Endothelial cell of umbilical vein (primary cell): Measurements from ENCODE around the gene RPS6KA4. TPM values are rescaled to one million over a fixed set of nuclear protein-coding genes. Genes with fewer than 3 reads are reported as not detected.

Experiments
- BruUV-seq: library from RNA; stranded (reverse); fragments of 400-500 nt; replicated peaks from 2 replicates; lab custom pipeline; 2021; lab: Mats Ljungman, UMichigan
- CTCF ChIA-PET: fragments of 300-600, 350-600 bp; sonication (Branson Sonifier 250); formaldehyde crosslinking; loops from one replicate; lab custom pipeline; 2021; ENCODE audit warnings: antibody characterized with exemption, inconsistent platforms; lab: Charles Lee
- POLR2A ChIA-PET: fragments of 300-600, 350-600 bp; sonication (Branson Sonifier 250); formaldehyde crosslinking; loops from one replicate; lab custom pipeline; 2021; ENCODE audit warnings: antibody characterized with exemption, inconsistent platforms; lab: Charles Lee
- DNase-seq: peaks from one replicate; pipeline ENCODE4 v3.0.0-alpha.2; 2011; ENCODE audit warnings: low read depth, low spot score
- FAIRE-seq: peaks from 2 replicates; lab custom pipeline; 2011; peaks lifted over from hg19 to GRCh38; lab: Jason Lieb, UNC
- H2AFZ ChIP-seq: 2 replicates; pipeline ENCODE4 v1.6.0; 2012; ENCODE audit warnings: low read depth, low read length, control low read depth, inconsistent platforms
- H3K27ac ChIP-seq: 2 replicates; pipeline ENCODE4 v1.5.1; 2011; ENCODE audit warnings: low read depth, mild to moderate bottlenecking, control low read depth, low read length, moderate library complexity; ENCODE audit not compliant: insufficient read depth
- H3K27me3 ChIP-seq, 2 experiments: 2 replicates each; pipeline versions ENCODE4 v1.6.0 to v1.6.1; 2011; ENCODE audit warnings: low read length in 2 of 2, mixed read lengths in 1 of 2; ENCODE audit not compliant: control insufficient read depth in 2 of 2, insufficient read depth in 2 of 2
- H3K36me3 ChIP-seq, 2 experiments: 2 replicates in 1 of 2; 3 replicates in 1 of 2; pipeline ENCODE4 v1.5.1; 2011; ENCODE audit warnings: low read length in 2 of 2, mild to moderate bottlenecking in 1 of 2, moderate library complexity in 1 of 2; ENCODE audit not compliant: control insufficient read depth in 2 of 2, insufficient read depth in 2 of 2; ENCODE audit errors: extremely low read depth in 1 of 2
- H3K4me1 ChIP-seq: 3 replicates; pipeline ENCODE4 v1.5.1; 2011; ENCODE audit warnings: mild to moderate bottlenecking, low read length; ENCODE audit not compliant: control insufficient read depth, insufficient read depth; ENCODE audit errors: extremely low read depth
- H3K4me2 ChIP-seq: 2 replicates; pipeline ENCODE4 v1.6.1; 2011; ENCODE audit warnings: low read length, control low read depth, mixed read lengths; ENCODE audit not compliant: insufficient read depth
- H3K4me3 ChIP-seq, 3 experiments: fragments of 200-600 bp in 1 of 3; sonication (generic), shearing (Covaris generic) in 1 of 3; replicated peaks in 1 of 3; 2 replicates each; pipeline ENCODE4 v1.5.1; 2011 to 2016; ENCODE audit warnings: control low read depth in 3 of 3, low read length in 3 of 3, mild to moderate bottlenecking in 2 of 3, inconsistent platforms in 1 of 3, low read depth in 1 of 3, moderate library complexity in 1 of 3; ENCODE audit not compliant: insufficient read depth in 1 of 3
- H3K79me2 ChIP-seq: 2 replicates; pipeline ENCODE4 v1.6.0; 2012; ENCODE audit warnings: low read length, inconsistent platforms; ENCODE audit not compliant: control insufficient read depth, insufficient read depth
- H3K9ac ChIP-seq: replicated peaks from 2 replicates; pipeline ENCODE3; 2011; ENCODE audit warnings: low read length, control low read depth; ENCODE audit not compliant: insufficient read depth; ENCODE audit errors: extremely low read depth
- H3K9me1 ChIP-seq: replicated peaks from 3 replicates; pipeline ENCODE4 v1.6.0; 2011; ENCODE audit warnings: mild to moderate bottlenecking, low read length; ENCODE audit not compliant: control insufficient read depth, insufficient read depth; ENCODE audit errors: extremely low read depth
- H3K9me3 ChIP-seq: replicated peaks from 2 replicates; pipeline ENCODE4 v1.5.1; 2012; ENCODE audit warnings: low read length, inconsistent platforms; ENCODE audit not compliant: control insufficient read depth, insufficient read depth
- H4K20me1 ChIP-seq: replicated peaks from 2 replicates; pipeline ENCODE3; 2011; ENCODE audit warnings: mild to moderate bottlenecking, low read length; ENCODE audit not compliant: control insufficient read depth, insufficient read depth; ENCODE audit errors: extremely low read depth
- CTCF ChIP-seq, 2 donors: IDR thresholded peaks; 1 replicate in 1 of 2; 2 replicates in 1 of 2; pipeline ENCODE4 v1.5.1; 2011; ENCODE audit warnings: low read length in 2 of 2, mild to moderate bottlenecking in 2 of 2, moderate library complexity in 2 of 2, control low read depth in 1 of 2, inconsistent platforms in 1 of 2, low read depth in 1 of 2; ENCODE audit not compliant: insufficient read depth in 1 of 2; ENCODE audit errors: extremely low read depth in 1 of 2
- EZH2 ChIP-seq: IDR thresholded peaks from 2 replicates; pipeline ENCODE4 v1.6.1; 2012; ENCODE audit warnings: borderline replicate concordance, low read depth, mild to moderate bottlenecking, moderate library complexity, low read length, inconsistent platforms; ENCODE audit not compliant: severe bottlenecking
- FOS ChIP-seq: IDR thresholded peaks from 2 replicates; pipeline ENCODE4 v1.6.1; 2011; ENCODE audit warnings: mild to moderate bottlenecking, low read length, moderate library complexity, borderline replicate concordance; ENCODE audit not compliant: insufficient read depth
- GATA2 ChIP-seq: IDR thresholded peaks from 2 replicates; pipeline ENCODE4 v1.7.0; 2011; ENCODE audit warnings: low read depth, mild to moderate bottlenecking, moderate library complexity, mixed read lengths, low read length; ENCODE audit not compliant: insufficient read length, insufficient read depth
- JUN ChIP-seq: IDR thresholded peaks from 2 replicates; pipeline ENCODE4 v1.6.1; 2011; ENCODE audit warnings: borderline replicate concordance, low read depth; ENCODE audit not compliant: insufficient read length, insufficient read depth
- MAX ChIP-seq: IDR thresholded peaks from 2 replicates; pipeline ENCODE4 v1.6.1; 2011; ENCODE audit not compliant: insufficient read depth, insufficient read length
- POLR2AphosphoS5 ChIP-seq: IDR thresholded peaks from 2 replicates; pipeline ENCODE4 v1.6.1; 2012; ENCODE audit warnings: low read depth, mild to moderate bottlenecking, control low read depth, low read length, moderate library complexity; ENCODE audit not compliant: insufficient read depth
- dilution Hi-C: fragments of 300-500 bp; cut with MboI; formaldehyde crosslinking; loops from one replicate; pipeline ENCODE4 v1.15.0; 2019; ENCODE audit warnings: low sequenced_read_pairs; ENCODE audit not compliant: extremely low pct_ligation_motif_present
- intact Hi-C: fragments of 100-400 bp; cut with micrococcal nuclease; formaldehyde crosslinking; loops from one replicate; pipeline ENCODE4 v1.10.0; 2022
- polyA plus RNA-seq, 4 experiments: library from polyadenylated mRNA; depleted of rRNA in 3 of 4; stranded (reverse) in 3 of 4; unstranded in 1 of 4; fragments of >200 nt; gene quantifications; 2 replicates each; pipeline versions ENCODE4 v1.2.1 to v1.2.3, GENCODE V29; 2011 to 2012; ENCODE audit warnings: missing spikeins in 1 of 4
- total RNA-seq: library from RNA; stranded (reverse); gene quantifications from 2 replicates; pipeline ENCODE4 v1.2.3, GENCODE V29; 2021

Gene RPS6KA4
- total and polyA plus RNA-seq, 2 donors (not counting 3 experiments of a cell fraction or from before 2014, with no cell fraction given) = 26.5 to 44.1 TPM

GRCh38 chr11:64413417-64413816, 54.5 kb downstream of the RPS6KA4 start:
- H3K27ac ChIP-seq = no peak overlapping the region
- no TSS peak for BruUV-seq
- H3K4me2 ChIP-seq = no peak overlapping the region
- H2AFZ ChIP-seq = no peak overlapping the region
- FAIRE-seq (no peak), DNase-seq (no peak)
- TF ChIP-seq GATA2 = no peak
- TF ChIP-seq EZH2 = no peak
- no peak for TF ChIP-seq CTCF (IDR thresholded peaks at IDR 0.05; ENCODE audit: extremely low read depth in 1 of 2, insufficient read depth in 1 of 2, low read depth in 1 of 2, low read length in 2 of 2)
- TF ChIP-seq MAX = no peak
- no peak for TF ChIP-seq FOS
- TF ChIP-seq JUN = no peak
- TF ChIP-seq POLR2AphosphoS5 = no peak
- no peak overlapping the region for H3K9ac ChIP-seq
- ChIA-PET POLR2A (no interaction called here), CTCF (interaction anchor here (1.2 kb wide), 1 partner anchor 35 kb away, joined by 3 read pairs; no protein-coding TSS in a partner anchor)
- peaks cover 0 to 6% of the 10 kb centered on the region in 2 experiments for H3K27me3 ChIP-seq
- H3K36me3 ChIP-seq = no peaks in the 10 kb centered on the region
- H3K4me3 ChIP-seq = no peak overlapping the region
- H3K4me1 ChIP-seq = no peaks in the 10 kb centered on the region
- intact Hi-C loops = no loop called here
- H4K20me1 ChIP-seq = no peaks in the 10 kb centered on the region
- dilution Hi-C loops = no loop called here
- no peaks in the 10 kb centered on the region for H3K9me1 ChIP-seq
- no peaks in the 10 kb centered on the region for H3K9me3 ChIP-seq
- no peaks in the 10 kb centered on the region for H3K79me2 ChIP-seq
